CD4-positive, alpha-beta T cell treated with Interleukin-17A for 4 hours (primary cell): ENCODE results near the gene CFAP58.

Experiments
- DNase-seq: peaks from one replicate; pipeline ENCODE4 v3.0.0-alpha.2; 2020; ENCODE audit warnings: mixed read lengths

CFAP58 gene

GRCh38 chr10:104376784-104377300, 23.2 kb downstream of the CFAP58 start:
- no peak for DNase-seq

DNA sequence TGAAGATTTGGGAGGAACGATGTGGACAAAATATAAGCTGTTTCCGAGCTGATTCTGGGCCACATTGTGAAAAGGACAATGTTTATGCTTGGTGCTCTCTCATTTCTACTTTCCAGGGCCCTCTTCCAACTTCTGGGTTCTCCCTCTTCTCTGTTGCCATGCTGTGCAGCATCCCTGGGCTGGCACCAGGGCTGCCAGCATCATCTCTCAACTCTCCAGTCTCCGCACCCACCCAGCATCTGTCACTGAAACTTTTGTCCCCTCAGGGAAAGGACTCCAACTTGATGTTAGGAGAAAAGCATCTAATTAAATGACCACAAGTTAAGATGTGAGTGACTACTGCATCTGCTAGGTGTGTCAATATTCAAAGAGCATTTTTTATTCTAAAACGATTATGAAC, 26.7 kb downstream of the CFAP58 start:
- DNase-seq, result no peak

DNA sequence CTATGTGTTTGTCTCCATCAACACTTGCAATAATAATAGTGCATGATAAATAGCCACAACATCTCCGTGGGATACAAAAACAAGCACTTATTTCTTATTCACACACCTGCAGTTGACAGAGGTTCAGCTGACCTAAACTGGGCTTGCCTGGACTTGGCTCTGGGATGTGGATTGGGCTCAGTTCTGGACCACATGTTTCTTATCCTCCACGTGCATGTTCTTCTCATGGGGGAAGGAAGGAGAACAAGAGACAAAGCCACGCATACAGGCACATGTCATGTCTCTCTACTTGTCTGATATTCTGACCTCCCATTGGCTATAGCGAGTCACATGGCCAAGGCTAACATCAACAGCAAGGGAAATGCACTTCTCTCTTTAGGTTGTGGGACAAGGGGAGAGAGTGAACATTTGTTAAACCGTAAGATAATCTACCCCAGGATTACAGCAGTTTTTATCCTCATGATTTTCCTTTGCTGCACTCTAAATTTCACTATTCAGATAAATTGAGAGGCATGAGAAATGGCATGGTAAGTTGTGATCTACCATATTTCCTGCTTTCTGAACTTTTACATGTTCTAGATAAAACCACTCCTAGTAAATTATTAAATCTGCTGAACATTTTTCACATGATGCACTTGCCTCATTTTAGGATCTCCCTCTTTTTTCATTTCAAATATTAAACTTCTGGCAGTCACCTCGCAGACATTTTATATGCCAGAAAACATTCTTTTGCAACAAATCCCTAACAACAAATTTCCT, 33.7 kb downstream of the CFAP58 start:
- no peak for DNase-seq

- DNase-seq, result no peak
These were observed 35.2 kb downstream of the CFAP58 start for GRCh38 chr10:104388830-104389229.

DNA sequence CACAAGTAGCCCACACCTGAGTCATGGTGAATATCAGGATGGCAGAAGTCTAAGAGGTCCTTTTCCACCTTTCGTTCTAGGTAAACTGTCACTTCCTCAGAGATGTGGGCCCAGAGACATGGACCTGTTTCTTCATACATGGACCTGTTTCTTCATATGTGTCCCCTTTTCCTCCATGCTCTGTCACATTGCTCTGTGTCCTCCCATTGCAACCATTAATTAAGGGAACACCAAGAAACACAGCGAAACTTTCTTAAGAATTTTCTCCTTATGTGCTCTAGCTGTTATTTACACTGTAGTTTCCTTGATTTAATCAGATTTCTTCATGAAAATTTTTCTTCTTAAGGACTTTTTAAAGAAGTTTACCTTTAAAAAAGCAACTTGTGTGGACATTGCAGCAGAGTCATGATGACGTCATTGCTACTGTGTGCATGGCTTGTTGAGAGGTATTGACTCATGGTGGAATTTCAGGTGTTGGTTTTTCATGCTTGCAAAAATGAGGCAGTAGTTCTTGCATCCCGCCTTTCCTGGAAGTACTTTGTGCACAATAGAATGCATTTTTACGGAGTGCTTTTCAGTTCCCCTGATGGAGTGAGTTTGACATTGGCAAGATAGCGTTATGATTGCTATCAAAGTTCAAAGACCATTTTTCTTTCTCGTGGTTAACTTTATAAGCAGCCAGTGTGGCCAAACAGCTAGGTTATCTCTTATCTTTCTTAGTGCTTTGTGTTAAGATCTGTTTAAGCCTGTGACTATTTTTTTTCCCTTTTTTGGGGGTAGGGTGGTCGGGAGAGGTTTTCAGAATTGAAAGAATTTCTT, 37.7 kb downstream of the CFAP58 start:
- DNase-seq, result no peak

DNA sequence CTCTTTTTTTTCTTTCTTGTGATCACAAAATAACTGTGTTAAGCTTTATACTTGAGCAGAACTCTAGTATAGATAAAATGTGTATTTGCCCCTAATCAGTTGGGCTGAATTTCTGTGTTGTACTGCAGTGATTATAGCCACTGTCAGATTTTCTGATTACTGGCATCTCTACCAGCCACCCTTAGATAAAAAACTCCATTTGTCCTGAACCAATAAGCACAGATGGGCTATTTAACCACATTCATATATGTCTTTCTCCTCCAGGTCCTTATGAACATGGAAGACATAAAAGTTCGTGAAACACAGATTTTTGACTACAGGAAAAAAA, 38.3 kb downstream of the CFAP58 start:
- no peak for DNase-seq

GRCh38 chr10:104393387-104393786, 39.8 kb downstream of the CFAP58 start:
- DNase-seq, result no peak

- no peak for DNase-seq
These were observed 42.9 kb downstream of the CFAP58 start for GRCh38 chr10:104396581-104396980.

DNA sequence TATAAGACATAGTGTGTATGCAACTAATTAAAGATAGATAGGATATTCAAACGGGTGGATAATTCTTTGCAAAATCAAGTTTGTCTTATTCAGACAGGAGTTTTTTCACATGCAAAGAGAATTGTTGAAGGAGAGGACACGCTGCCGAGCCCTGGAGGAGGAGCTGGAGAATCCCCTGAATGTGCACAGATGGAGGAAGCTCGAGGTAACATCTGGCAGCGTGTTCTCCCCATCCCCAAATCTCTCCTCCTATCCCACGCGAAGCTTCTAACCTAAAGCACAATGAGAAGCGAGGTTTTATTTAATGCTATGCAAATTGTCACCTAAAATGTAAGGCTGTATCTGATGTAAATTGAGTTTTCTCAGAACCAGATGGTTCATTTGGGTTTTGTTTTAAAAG, 50.0 kb downstream of the CFAP58 start:
- no peak for DNase-seq

- no peak for DNase-seq
These were observed 53.4 kb downstream of the CFAP58 start for GRCh38 chr10:104406715-104407650.

DNA sequence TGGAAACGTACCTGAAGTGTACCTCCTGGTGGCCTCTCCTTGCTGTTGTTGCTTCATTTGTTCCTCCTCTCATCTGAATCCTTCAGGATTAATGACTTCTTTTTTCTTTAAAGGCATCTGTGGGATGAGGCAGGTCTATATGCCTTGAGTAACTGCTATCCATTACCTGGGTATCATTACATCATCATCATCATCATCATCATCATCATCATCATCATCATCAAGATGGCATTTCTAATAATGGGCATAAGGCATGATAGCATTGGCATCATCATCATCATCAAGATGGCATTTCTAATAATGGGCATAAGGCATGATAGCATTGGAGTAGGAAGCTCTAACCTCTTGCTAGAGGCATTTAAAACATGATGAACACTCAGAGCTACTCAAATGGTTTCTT, 59.9 kb downstream of the CFAP58 start:
- DNase-seq, result no peak

GRCh38 chr10:104415526-104416165, 62.0 kb downstream of the CFAP58 start:
- no peak for DNase-seq

GRCh38 chr10:104416851-104417250, 63.2 kb downstream of the CFAP58 start:
- no peak for DNase-seq

- DNase-seq, result no peak
These were observed 64.1 kb downstream of the CFAP58 start for GRCh38 chr10:104417637-104418292.

DNA sequence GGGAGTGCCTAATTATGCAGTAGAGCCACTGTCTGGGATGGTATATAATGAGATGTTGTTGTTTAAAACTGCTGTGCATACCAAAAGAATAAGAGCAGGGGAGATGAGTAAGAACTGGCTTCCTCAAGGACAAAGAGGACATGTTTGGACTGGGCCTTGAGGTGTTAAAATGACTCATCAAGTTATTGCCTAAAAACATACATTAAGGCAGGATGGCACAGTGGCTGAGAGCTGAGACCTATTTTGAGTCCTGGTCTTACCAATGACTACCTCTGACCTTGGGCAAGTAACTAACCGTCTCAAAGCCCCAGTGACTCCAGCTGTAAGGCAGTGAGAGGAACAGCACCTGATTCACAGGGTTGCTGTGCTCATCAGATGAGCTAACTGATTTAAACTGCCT, 71.1 kb downstream of the CFAP58 start:
- no peak for DNase-seq

DNA sequence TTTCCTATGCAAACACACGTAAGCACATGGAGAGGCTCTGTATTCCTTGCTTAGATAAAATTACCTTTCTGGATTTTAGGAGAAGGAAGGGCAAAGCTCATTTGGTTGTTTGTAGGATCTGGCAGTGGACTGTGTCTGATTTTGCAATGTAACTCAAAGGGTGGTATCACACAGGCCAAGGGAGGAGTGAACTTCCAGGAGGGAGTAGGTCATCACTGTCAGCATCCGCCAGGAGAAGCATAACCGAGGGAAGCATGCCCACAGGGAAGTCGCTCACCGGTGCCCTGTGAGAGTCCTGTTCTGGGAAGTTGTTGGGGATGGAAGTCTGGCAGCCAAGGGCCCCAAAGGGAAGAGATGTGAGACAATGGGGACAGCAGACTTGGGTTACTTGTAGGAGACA, 74.4 kb downstream of the CFAP58 start:
- DNase-seq, result no peak

GRCh38 chr10:104429846-104430245, 76.2 kb downstream of the CFAP58 start:
- no peak for DNase-seq

- no peak for DNase-seq
These were observed 76.7 kb downstream of the CFAP58 start for GRCh38 chr10:104430360-104430759.

DNA sequence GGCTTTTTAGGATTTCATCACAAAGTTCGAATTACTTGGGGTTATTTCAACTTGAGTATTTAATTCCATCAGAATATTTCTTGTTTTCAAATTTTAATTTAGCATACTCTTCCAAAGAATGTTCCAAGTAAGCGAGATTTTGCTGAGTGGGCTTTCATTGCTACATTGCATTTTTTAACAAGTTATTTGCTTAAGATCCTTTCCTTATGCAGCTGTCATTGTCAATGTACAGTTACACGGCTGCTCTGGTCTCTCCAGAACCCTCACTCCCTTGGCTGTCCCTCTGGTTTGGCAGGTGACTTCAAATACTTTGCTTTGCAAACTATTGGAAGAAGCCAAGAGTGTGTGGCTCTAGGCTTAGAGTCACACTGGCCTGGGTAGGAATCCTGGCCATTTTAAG, 80.0 kb downstream of the CFAP58 start:
- DNase-seq, result no peak

GRCh38 chr10:104434601-104435000, 81.0 kb downstream of the CFAP58 start:
- no peak for DNase-seq

GRCh38 chr10:104435822-104436221, 82.2 kb downstream of the CFAP58 start:
- no peak for DNase-seq

DNA sequence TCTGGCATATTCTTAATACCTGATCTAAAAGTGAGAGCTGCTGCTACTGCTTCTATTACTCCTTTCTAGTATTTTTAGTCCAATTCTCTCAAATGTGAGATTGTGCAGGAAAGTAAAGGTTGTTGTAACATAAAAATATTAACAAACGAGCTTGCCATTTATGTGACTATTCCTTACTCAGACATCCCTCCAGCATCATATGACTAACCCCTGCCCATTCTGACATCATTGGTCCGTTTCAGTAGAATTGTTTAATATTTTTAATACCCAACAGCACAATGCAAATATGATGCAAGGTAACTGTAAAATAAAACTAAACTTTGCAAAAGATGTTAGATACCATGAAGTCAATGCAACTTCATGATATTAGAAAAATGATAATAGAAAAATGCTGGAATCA, 83.6 kb downstream of the CFAP58 start:
- no peak for DNase-seq
